ENCODE measurements around the gene SLC25A44.

DNA sequence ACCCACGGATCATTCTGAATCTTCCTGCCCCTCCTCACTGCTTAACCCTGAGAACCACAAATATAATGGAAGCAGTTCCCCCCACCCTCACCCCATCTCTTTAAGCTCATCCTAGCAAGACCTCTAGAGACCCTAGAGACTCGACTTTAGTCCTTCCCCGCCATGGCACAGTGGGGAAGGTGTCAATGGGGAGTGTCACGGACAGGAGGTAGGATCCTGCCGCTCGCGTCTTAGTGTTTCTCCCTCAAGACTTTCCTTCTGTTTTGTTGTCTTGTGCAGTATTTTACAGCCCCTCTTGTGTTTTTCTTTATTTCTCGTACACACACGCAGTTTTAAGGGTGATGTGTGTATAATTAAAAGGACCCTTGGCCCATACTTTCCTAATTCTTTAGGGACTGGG is 18.2 kb downstream of the SLC25A44 start:
- TF ChIP-seq, protein P1, sequence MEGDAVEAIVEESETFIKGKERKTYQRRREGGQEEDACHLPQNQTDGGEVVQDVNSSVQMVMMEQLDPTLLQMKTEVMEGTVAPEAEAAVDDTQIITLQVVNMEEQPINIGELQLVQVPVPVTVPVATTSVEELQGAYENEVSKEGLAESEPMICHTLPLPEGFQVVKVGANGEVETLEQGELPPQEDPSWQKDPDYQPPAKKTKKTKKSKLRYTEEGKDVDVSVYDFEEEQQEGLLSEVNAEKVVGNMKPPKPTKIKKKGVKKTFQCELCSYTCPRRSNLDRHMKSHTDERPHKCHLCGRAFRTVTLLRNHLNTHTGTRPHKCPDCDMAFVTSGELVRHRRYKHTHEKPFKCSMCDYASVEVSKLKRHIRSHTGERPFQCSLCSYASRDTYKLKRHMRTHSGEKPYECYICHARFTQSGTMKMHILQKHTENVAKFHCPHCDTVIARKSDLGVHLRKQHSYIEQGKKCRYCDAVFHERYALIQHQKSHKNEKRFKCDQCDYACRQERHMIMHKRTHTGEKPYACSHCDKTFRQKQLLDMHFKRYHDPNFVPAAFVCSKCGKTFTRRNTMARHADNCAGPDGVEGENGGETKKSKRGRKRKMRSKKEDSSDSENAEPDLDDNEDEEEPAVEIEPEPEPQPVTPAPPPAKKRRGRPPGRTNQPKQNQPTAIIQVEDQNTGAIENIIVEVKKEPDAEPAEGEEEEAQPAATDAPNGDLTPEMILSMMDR (IDR thresholded peaks at IDR 0.05; ENCODE audit: insufficient read depth, low read depth, low read length) = no peak
- no peak for TF ChIP-seq EZH2 (IDR thresholded peaks at IDR 0.05; ENCODE audit: insufficient read depth, low read length)

Measured in astrocyte (in vitro differentiated cells and primary cell).